Effector memory CD4-positive, alpha-beta T cell (primary cell): ENCODE results near the gene PLEKHF1.
A peak's percentile ranks its signal among the peaks of the same experiment; 100 is the strongest.

Experiments
- DNase-seq, 3 donors: peaks; one replicate each; pipeline ENCODE4 v3.0.0-alpha.2; 2020
- H3K27ac ChIP-seq: 2 replicates; pipeline ENCODE4 v1.7.0; 2013; ENCODE audit warnings: mild to moderate bottlenecking, low read length, moderate library complexity; ENCODE audit not compliant: insufficient read depth, poor library complexity, severe bottlenecking
- H3K27me3 ChIP-seq: replicated peaks from 2 replicates; pipeline ENCODE4 v1.7.0; 2013; ENCODE audit warnings: mild to moderate bottlenecking, low read length; ENCODE audit not compliant: insufficient read depth, control insufficient read depth, poor library complexity, severe bottlenecking
- H3K36me3 ChIP-seq: 2 replicates; pipeline ENCODE4 v1.7.0; 2013; ENCODE audit warnings: mild to moderate bottlenecking, low read length, moderate library complexity; ENCODE audit not compliant: control insufficient read depth, insufficient read depth
- H3K4me1 ChIP-seq: 2 replicates; pipeline ENCODE4 v1.7.0; 2013; ENCODE audit warnings: low read length, mild to moderate bottlenecking; ENCODE audit not compliant: control insufficient read depth, insufficient read depth, poor library complexity, severe bottlenecking
- H3K4me3 ChIP-seq: 2 replicates; pipeline ENCODE4 v1.7.0; 2013; ENCODE audit warnings: low read length, low read depth, mild to moderate bottlenecking; ENCODE audit not compliant: insufficient read depth, poor library complexity, severe bottlenecking
- H3K9me3 ChIP-seq: 2 replicates; pipeline ENCODE4 v1.7.0; 2013; ENCODE audit warnings: mild to moderate bottlenecking, low read length, moderate library complexity; ENCODE audit not compliant: control insufficient read depth

The PLEKHF1 gene

GRCh38 chr19:29686285-29686805 lies 21.1 kb downstream of the PLEKHF1 start:
- Histone ChIP-seq H3K27ac (no peak overlapping the region), H3K4me3 (no peak overlapping the region), H3K27me3 (no peaks in the 10 kb centered on the region), H3K9me3 (no peaks in the 10 kb centered on the region), H3K4me1 (peaks cover 9% of the 10 kb centered on the region), H3K36me3 (no peaks in the 10 kb centered on the region)
- no peak for DNase-seq

- H3K27ac ChIP-seq, result no peak overlapping the region
- no peaks in the 10 kb centered on the region for H3K36me3 ChIP-seq
- DNase-seq, result no peak
- no peaks in the 10 kb centered on the region for H3K9me3 ChIP-seq
- no peak overlapping the region for H3K4me3 ChIP-seq
- H3K4me1 ChIP-seq, result no peaks in the 10 kb centered on the region
- no peaks in the 10 kb centered on the region for H3K27me3 ChIP-seq
These were observed 22.1 kb downstream of the PLEKHF1 start for GRCh38 chr19:29687244-29687896.

GRCh38 chr19:29687897-29688728 lies 22.9 kb downstream of the PLEKHF1 start:
- no peaks in the 10 kb centered on the region for H3K27me3 ChIP-seq
- DNase-seq, result no peak
- H3K36me3 ChIP-seq, result no peaks in the 10 kb centered on the region
- no peak overlapping the region for H3K27ac ChIP-seq
- no peaks in the 10 kb centered on the region for H3K4me1 ChIP-seq
- H3K9me3 ChIP-seq, result no peaks in the 10 kb centered on the region
- no peak overlapping the region for H3K4me3 ChIP-seq

- H3K9me3 ChIP-seq, result no peaks in the 10 kb centered on the region
- peaks cover 4% of the 10 kb centered on the region for H3K4me1 ChIP-seq
- peak in 1 of 3 donors; percentile 45 for DNase-seq
- H3K27ac ChIP-seq, result no peak overlapping the region
- no peaks in the 10 kb centered on the region for H3K27me3 ChIP-seq
- no peaks in the 10 kb centered on the region for H3K36me3 ChIP-seq
- no peak overlapping the region for H3K4me3 ChIP-seq
These were observed 25.6 kb downstream of the PLEKHF1 start for GRCh38 chr19:29690842-29691241.

- Histone ChIP-seq H3K4me1 (peaks cover 4% of the 10 kb centered on the region), H3K4me3 (no peak overlapping the region), H3K36me3 (no peaks in the 10 kb centered on the region), H3K27ac (no peak overlapping the region), H3K9me3 (no peaks in the 10 kb centered on the region), H3K27me3 (no peaks in the 10 kb centered on the region)
- DNase-seq, result no peak
These were observed 28.9 kb downstream of the PLEKHF1 start for GRCh38 chr19:29694161-29694560.

GRCh38 chr19:29694669-29695627 lies 29.7 kb downstream of the PLEKHF1 start:
- no peak overlapping the region for H3K4me3 ChIP-seq
- no peaks in the 10 kb centered on the region for H3K36me3 ChIP-seq
- H3K4me1 ChIP-seq, result peaks cover 4% of the 10 kb centered on the region
- peak; percentile 61 to 71 (median 68) for DNase-seq
- no peak overlapping the region for H3K27ac ChIP-seq
- no peaks in the 10 kb centered on the region for H3K27me3 ChIP-seq
- H3K9me3 ChIP-seq, result no peaks in the 10 kb centered on the region

GRCh38 chr19:29695765-29696564 lies 30.7 kb downstream of the PLEKHF1 start:
- H3K36me3 ChIP-seq, result no peaks in the 10 kb centered on the region
- no peak overlapping the region for H3K4me3 ChIP-seq
- H3K9me3 ChIP-seq, result no peaks in the 10 kb centered on the region
- no peak overlapping the region for H3K27ac ChIP-seq
- peak in 1 of 3 donors; percentile 19 for DNase-seq
- no peaks in the 10 kb centered on the region for H3K27me3 ChIP-seq
- peaks cover 4% of the 10 kb centered on the region for H3K4me1 ChIP-seq

GRCh38 chr19:29696565-29696846 lies 31.2 kb downstream of the PLEKHF1 start:
- peaks cover 1% of the 10 kb centered on the region for H3K36me3 ChIP-seq
- H3K4me1 ChIP-seq, result peaks cover 4% of the 10 kb centered on the region
- no peak overlapping the region for H3K4me3 ChIP-seq
- H3K27me3 ChIP-seq, result no peaks in the 10 kb centered on the region
- H3K9me3 ChIP-seq, result no peaks in the 10 kb centered on the region
- no peak for DNase-seq
- no peak overlapping the region for H3K27ac ChIP-seq

GRCh38 chr19:29697523-29698261 lies 32.4 kb downstream of the PLEKHF1 start:
- peaks cover 13% of the 10 kb centered on the region for H3K36me3 ChIP-seq
- no peaks in the 10 kb centered on the region for H3K27me3 ChIP-seq
- H3K9me3 ChIP-seq, result no peaks in the 10 kb centered on the region
- peak overlapping the region; percentile 20 for H3K27ac ChIP-seq
- no peak for DNase-seq
- H3K4me3 ChIP-seq, result no peak overlapping the region
- peaks cover 4% of the 10 kb centered on the region for H3K4me1 ChIP-seq
